Astrocyte (in vitro differentiated cells and primary cell): Measurements from ENCODE around the gene SULF2. TPM values are rescaled to one million over a fixed set of nuclear protein-coding genes. Genes with fewer than 3 reads are reported as not detected.

Experiments
- DNase-seq: peaks from one replicate; pipeline ENCODE4 v3.0.0-alpha.2; 2010; ENCODE audit warnings: low read depth
- FAIRE-seq: peaks from 2 replicates; lab custom pipeline; 2011; peaks lifted over from hg19 to GRCh38; lab: Jason Lieb, UNC
- H2AFZ ChIP-seq: 2 replicates; pipeline ENCODE4 v1.6.0; 2012; ENCODE audit warnings: low read depth, low read length, inconsistent platforms
- H3K27ac ChIP-seq: 2 replicates; pipeline ENCODE4 v1.5.1; 2011; ENCODE audit warnings: low read depth, low read length, inconsistent platforms
- H3K27me3 ChIP-seq: 2 replicates; pipeline ENCODE4 v1.6.0; 2011; ENCODE audit warnings: low read length, inconsistent platforms; ENCODE audit not compliant: insufficient read depth
- H3K36me3 ChIP-seq: 2 replicates; pipeline ENCODE4 v1.5.1; 2011; ENCODE audit warnings: low read length, inconsistent platforms; ENCODE audit not compliant: insufficient read depth
- H3K4me1 ChIP-seq: 2 replicates; pipeline ENCODE4 v1.5.1; 2011; ENCODE audit warnings: low read length, inconsistent platforms; ENCODE audit not compliant: insufficient read depth
- H3K4me2 ChIP-seq: 2 replicates; pipeline ENCODE4 v1.6.0; 2012; ENCODE audit warnings: low read length, inconsistent platforms
- H3K4me3 ChIP-seq: 2 replicates; pipeline ENCODE4 v1.5.1; 2011; ENCODE audit warnings: low read depth, mild to moderate bottlenecking, low read length, inconsistent platforms; ENCODE audit not compliant: insufficient read depth
- H3K79me2 ChIP-seq: 2 replicates; pipeline ENCODE4 v1.6.0; 2012; ENCODE audit warnings: mild to moderate bottlenecking, low read length, inconsistent platforms; ENCODE audit not compliant: insufficient read depth
- H3K9ac ChIP-seq: 2 replicates; pipeline ENCODE4 v1.6.0; 2012; ENCODE audit warnings: mild to moderate bottlenecking, low read length, inconsistent platforms
- H3K9me3 ChIP-seq: 2 replicates; pipeline ENCODE4 v1.5.1; 2012; ENCODE audit warnings: low read depth, mild to moderate bottlenecking, low read length, inconsistent platforms; ENCODE audit not compliant: insufficient read depth
- H4K20me1 ChIP-seq: 2 replicates; pipeline ENCODE4 v1.6.0; 2012; ENCODE audit warnings: low read length, inconsistent platforms; ENCODE audit not compliant: insufficient read depth
- H3K27ac Mint-ChIP-seq: one replicate; pipeline ENCODE4 v1.8.0; 2021; ENCODE audit warnings: mild to moderate bottlenecking, mixed read lengths; ENCODE audit not compliant: unreplicated experiment
- H3K27me3 Mint-ChIP-seq: one replicate; pipeline ENCODE4 v1.8.0; 2021; ENCODE audit warnings: low read depth, mixed read lengths; ENCODE audit not compliant: unreplicated experiment
- H3K36me3 Mint-ChIP-seq: one replicate; pipeline ENCODE4 v1.8.0; 2021; ENCODE audit warnings: low read depth, mixed read lengths; ENCODE audit not compliant: unreplicated experiment
- H3K4me1 Mint-ChIP-seq: one replicate; pipeline ENCODE4 v1.8.0; 2021; ENCODE audit warnings: low read depth, mixed read lengths; ENCODE audit not compliant: unreplicated experiment
- H3K4me3 Mint-ChIP-seq: one replicate; pipeline ENCODE4 v1.8.0; 2021; ENCODE audit warnings: mild to moderate bottlenecking, moderate library complexity, mixed read lengths; ENCODE audit not compliant: unreplicated experiment
- H3K9me3 Mint-ChIP-seq: one replicate; pipeline ENCODE4 v1.8.0; 2021; ENCODE audit warnings: mild to moderate bottlenecking, mixed read lengths; ENCODE audit not compliant: unreplicated experiment
- CTCF ChIP-seq: IDR thresholded peaks from 2 replicates; pipeline ENCODE4 v1.5.1; 2011; ENCODE audit warnings: low read depth, mild to moderate bottlenecking, inconsistent platforms, low read length, moderate library complexity; ENCODE audit not compliant: insufficient read depth
- EZH2 ChIP-seq: IDR thresholded peaks from 2 replicates; pipeline ENCODE4 v1.6.1; 2012; ENCODE audit warnings: mild to moderate bottlenecking, low read length, inconsistent platforms; ENCODE audit not compliant: insufficient read depth
- total RNA-seq: library from RNA; stranded (reverse); gene quantifications from 2 replicates; pipeline ENCODE4 v1.2.1, GENCODE V29; 2021

The SULF2 gene
- total RNA-seq, 1 donor from 2014 or later, result 139 TPM

DNA sequence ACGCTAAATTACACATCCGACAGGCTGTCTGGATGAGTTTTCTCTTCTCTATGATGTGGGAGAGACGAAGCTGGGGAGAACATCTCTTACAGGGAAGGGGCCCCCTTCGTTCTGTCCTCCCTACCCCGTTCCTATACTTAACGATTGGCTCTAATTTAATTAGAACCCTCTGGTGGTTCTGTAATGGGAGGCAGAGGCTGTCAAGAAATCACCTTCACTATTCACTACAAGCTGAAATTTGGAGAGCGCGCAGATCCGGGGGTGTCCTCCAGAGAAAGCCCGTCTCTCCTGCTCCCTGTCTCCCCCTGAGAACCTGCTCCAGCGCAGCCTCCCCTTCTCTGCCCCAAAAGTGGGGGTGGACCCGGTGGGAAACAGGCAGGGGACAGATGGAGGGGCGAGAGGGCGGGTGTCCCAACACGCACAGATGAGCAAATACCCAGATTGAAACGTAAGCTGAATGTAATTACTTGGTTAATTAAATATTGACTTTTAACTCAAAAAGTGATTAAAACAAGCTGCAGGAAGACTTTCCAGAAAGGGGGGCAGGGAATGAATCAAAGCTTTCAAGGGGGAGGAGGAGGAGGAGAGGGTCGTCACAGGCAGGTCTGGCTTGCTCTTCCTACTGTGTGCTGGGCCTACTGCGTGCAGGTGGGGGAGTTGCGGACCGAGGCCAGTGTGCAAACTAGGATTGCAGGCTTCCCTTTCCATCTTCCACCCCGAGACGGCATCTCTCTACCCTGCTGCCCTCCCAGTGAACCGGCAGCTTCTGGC is 1.3 kb downstream of the SULF2 start:
- FAIRE-seq, result no peak
- H3K4me1 Mint-ChIP-seq, result peaks cover 8% of the 10 kb centered on the region

DNA sequence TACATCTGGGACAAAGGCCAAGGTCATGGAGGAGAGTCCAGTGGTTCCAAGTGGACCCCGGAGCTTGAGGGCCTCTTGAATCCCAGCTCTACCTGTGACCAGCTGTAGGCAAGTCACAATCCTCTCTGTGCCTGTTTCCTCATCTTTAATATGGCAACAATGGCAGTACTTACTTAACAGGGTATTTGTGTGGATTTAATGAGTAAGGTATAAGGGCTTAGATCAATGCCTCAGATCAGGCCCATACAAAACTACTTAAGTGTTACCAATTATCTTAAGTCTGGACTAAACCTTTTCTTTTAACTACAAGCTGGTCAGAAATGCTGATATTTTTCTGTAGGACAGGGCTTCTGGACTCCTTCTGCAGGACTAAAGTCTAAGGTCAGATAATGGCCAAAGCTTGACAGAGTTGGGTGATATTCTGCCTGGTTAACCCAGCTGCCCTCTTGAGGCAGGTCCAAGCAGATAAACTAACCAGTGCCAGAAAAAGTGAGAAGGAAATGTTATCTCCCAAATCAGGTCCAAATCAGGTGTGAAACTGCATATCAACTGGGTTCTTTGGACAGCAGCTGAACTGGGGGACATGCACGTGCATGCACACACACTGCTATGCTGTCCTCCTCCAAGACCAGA is 2.2 kb downstream of the SULF2 start:
- Histone ChIP-seq H4K20me1 (peaks cover 51% of the 10 kb centered on the region), H3K9me3 (no peaks in the 10 kb centered on the region), H3K79me2 (peaks cover 5% of the 10 kb centered on the region), H3K4me2 (no peak overlapping the region), H3K4me3 (no peak overlapping the region), H3K4me1 (peaks cover 12% of the 10 kb centered on the region), H2AFZ (no peak overlapping the region), H3K9ac (no peak overlapping the region), H3K36me3 (no peaks in the 10 kb centered on the region), H3K27ac (no peak overlapping the region), H3K27me3 (peaks cover 12% of the 10 kb centered on the region)
- Mint-ChIP-seq H3K4me1 (peaks cover 17% of the 10 kb centered on the region), H3K36me3 (no peaks in the 10 kb centered on the region), H3K4me3 (peak overlapping the region; percentile 90), H3K27ac (peak overlapping the region; percentile 41), H3K9me3 (no peaks in the 10 kb centered on the region), H3K27me3 (peaks cover 10% of the 10 kb centered on the region)
- TF ChIP-seq EZH2 (no peak), CTCF (no peak)
- DNase-seq, result no peak
- FAIRE-seq, result no peak

More for the DNA sequence above, 1.3 kb downstream of the SULF2 start:
- Mint-ChIP-seq H3K36me3 (no peaks in the 10 kb centered on the region), H3K9me3 (no peaks in the 10 kb centered on the region), H3K27ac (no peak overlapping the region), H3K4me3 (peak overlapping the region; percentile 90), H3K27me3 (peaks cover 11% of the 10 kb centered on the region)
- no peak for TF ChIP-seq EZH2
- no peak for TF ChIP-seq CTCF
- Histone ChIP-seq H3K4me2 (peak overlapping the region; percentile 95), H3K36me3 (no peaks in the 10 kb centered on the region), H2AFZ (peak overlapping the region; percentile 84), H4K20me1 (peaks cover 43% of the 10 kb centered on the region), H3K27me3 (peaks cover 12% of the 10 kb centered on the region), H3K79me2 (peaks cover 5% of the 10 kb centered on the region), H3K4me1 (peaks cover 12% of the 10 kb centered on the region), H3K4me3 (peak overlapping the region; percentile 63), H3K9me3 (no peaks in the 10 kb centered on the region), H3K27ac (no peak overlapping the region), H3K9ac (peak overlapping the region; percentile 68)
- DNase-seq, result no peak

DNA sequence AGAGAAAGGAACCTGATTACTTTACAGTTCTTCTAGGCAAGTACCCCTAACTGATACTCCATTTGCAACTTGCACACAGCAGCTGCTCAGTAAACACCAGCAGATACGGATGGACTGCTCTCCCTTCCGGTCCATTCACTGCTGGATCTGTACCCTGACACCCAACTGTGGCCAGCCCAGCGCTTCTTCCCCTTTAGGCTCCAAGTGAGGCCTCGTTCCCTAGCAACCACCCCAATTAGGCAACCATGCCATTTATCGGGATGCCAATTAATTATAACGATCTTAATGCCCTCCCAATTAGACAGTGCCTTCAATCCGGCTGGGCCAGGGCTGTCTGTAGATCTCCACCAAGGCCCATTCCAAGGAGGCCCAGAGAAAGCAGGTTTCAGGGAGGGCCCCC is 3.2 kb downstream of the SULF2 start:
- Histone ChIP-seq H2AFZ (no peak overlapping the region), H3K4me3 (no peak overlapping the region), H3K79me2 (peaks cover 5% of the 10 kb centered on the region), H3K27ac (no peak overlapping the region), H4K20me1 (peaks cover 55% of the 10 kb centered on the region), H3K4me2 (no peak overlapping the region), H3K9me3 (no peaks in the 10 kb centered on the region), H3K9ac (no peak overlapping the region), H3K36me3 (no peaks in the 10 kb centered on the region), H3K27me3 (peaks cover 14% of the 10 kb centered on the region), H3K4me1 (peaks cover 12% of the 10 kb centered on the region)
- FAIRE-seq (no peak), DNase-seq (no peak)
- Mint-ChIP-seq H3K9me3 (no peaks in the 10 kb centered on the region), H3K27me3 (peaks cover 10% of the 10 kb centered on the region), H3K4me3 (peak overlapping the region; percentile 67), H3K36me3 (peaks cover 4% of the 10 kb centered on the region), H3K27ac (no peak overlapping the region), H3K4me1 (peaks cover 17% of the 10 kb centered on the region)
- no peak for TF ChIP-seq CTCF
